GM18526 (cell line): ENCODE data around the gene CFAP74.

Source experiments
- POLR2A ChIP-seq: IDR thresholded peaks from 3 replicates; pipeline ENCODE4 v1.6.1; 2011; ENCODE audit not compliant: insufficient read length; ENCODE audit errors: extremely low read depth

CFAP74 gene

DNA sequence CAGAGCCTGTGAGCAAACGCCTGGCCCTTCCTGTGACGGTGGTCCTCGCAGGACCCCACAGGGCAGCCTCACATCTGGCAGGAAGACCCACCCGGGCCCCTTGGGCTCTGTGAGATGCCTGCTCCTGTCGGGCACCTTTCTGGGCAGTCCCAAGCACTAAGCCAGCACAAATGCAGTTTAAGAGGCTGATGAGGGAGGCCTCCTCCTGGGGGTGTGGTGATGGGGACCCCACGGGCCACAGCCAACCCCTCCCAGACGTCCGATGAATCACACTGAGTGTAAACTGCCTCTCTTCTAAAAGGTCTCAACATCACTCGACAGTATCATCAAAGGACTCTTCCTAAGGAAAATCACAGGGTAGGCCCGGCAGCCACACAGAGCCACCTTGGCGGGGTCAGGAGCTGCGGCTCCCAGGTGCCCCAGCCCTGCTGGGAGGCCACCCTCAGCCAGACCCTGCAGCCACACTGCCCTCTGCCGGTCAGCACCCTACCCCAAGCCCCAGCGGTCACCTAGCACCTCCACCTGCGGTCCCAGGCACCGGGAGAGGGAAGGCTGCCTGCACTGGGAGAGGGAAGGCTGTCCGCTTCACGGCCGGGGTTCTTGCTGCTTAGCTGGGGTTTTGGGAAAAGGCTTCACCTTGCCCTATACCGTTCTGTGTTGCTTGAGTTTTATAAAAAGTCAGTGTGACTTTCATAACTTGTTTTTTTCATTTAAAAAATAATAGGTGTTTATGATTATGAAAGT, 42.8 kb upstream of the CFAP74 start:
- TF ChIP-seq POLR2A: no peak

DNA sequence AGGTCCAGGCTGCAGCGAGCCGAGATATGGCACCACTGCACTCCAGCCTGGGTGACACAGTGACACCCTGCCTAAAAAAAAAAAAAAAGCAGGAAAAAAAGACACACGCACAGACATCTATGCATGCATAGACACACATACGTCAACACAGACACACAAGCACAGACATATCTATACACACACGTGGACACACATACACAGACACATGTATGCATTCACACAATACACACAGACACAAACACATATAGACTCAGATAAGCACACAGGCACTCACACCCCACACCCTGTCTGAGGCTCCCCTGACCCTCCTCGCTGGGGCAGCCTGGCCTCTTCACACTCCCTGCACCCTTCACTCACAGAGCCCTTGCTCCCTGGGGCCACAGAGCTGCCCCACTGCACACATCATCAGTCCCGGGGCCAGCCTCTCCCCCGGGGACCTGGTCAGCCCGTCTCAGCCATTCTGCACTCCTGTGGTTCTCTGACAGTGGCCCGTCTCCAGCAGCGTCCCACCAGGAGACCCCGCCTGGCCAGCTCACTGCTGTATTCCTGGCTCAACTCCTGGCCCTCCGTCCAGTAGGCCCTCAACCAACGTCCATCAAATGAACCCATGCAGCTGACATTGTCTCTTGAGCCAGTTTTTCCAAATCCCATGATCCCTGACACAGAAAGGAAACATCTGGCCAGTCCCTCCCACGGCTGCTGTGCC, 42.0 kb upstream of the CFAP74 start:
- no peak for TF ChIP-seq POLR2A

DNA sequence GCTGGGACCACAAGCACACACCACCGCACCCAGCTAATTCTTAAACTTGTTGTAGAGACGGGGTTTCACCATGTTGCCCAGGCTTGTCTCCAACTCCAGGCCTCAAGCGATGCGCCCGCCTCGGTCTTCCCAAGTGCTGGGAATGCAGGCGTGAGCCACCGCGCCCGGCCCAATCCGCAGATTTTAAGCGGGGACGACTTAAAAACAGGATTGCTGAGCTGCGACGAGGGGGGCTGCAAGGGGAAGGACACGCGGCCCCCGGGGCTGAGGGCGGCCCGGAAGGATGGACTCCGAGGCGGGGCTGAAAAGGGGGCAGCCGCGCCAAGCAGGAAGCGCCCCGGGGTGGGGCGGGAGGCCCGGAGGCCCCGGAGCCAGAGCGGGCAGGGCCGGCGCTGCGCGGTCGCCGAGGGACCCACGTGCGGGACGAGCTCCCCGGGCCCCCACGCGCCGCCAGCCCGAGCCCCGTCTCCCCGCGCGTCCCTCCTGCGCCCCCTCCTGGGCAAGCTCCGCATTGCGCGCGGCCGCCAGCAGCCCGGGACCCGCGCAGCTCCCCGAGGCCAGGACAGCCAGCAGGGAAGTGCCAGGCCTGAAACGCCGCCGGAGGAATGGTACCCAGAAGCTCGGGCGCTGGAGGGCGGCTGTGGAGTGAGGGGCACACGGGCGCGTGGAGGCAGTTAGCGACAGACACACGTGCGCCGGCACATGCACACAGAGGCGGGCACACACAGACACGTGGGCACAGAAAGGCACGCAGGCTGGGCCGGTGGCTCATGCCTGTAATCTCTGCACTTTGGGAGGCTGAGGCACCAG, 41.1 kb upstream of the CFAP74 start:
- TF ChIP-seq POLR2A: no peak

DNA sequence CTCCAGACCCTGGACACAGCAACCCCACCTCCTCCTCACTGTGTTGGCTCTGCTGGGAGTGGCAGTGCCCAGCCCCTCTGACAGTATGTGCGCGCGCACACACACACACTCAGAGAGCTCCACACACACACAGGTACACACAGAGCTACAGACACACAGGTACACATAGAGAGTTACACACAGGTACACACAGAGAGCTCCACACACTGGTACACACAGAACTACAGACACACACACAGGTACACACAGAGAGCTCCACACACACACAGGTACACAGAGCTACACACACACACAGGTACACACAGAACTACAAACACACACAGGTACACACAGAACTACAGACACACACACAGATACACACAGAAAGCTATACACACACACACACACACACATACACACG, 40.3 kb upstream of the CFAP74 start:
- TF ChIP-seq POLR2A: no peak

DNA sequence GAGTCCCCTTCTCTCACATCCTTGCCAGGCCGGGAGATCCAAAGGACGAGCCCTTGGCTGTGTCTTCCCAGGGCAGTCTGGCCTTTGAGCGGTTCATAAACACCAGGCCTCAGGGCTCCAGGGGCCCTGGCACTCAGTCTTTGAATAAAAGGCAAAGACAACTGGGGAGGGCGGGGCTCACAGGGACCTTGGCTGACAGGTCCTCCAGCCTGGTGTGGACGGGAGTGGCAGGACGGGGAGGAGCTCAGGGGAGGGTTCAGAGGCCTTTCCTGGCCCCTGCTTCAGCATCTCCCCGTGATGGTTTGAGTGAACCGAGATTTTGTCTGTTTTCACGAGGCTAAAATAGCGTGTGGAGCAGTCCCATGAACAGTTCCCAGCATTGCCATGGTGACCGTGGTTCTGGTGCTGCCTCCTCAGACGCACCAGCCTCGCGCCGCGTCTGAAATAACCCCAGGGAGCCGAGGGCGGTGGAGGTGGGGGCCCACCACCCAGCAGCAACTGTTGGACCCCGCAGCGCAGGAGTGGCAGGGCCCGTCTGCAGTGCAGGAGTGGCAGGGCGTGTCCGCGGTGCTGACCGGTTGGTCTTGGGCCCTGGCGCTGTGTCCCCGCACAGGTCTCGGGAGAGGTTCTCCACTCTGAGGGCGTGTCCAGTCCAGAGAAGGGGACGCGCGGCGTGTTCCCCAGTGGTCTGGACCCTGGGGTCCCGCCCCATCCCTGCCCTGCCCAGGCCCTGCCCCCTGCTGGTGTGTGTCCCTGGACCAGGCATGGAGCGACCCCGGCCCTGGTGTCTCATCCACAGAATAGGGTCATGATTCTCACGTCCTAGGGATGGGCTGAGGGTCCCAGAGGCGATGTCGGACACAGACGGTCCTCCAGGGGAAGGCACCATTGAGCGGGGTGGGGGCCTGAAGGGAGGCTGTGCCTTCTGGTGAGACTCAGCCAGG, 39.5 kb upstream of the CFAP74 start:
- TF ChIP-seq POLR2A: no peak

DNA sequence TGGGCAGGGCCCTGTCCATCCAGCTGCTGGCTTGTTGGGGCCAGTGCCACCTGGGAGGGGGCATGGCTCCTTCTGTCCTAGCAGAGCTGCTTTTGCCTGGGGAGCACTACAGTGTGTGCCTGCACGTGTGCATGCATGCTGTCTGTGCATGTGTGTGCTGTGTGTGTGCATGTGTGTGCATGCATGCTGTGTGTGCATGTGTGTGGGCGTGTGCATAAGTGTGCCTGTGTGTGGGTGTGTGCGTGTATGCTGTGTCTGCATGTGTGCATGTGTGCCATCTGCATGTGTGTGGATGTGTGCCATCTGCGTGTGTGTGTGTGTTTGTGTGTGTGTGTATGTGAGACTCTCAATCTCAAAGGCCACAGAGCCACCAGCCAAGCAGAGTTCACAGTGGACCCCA, 38.3 kb upstream of the CFAP74 start:
- no peak for TF ChIP-seq POLR2A

DNA sequence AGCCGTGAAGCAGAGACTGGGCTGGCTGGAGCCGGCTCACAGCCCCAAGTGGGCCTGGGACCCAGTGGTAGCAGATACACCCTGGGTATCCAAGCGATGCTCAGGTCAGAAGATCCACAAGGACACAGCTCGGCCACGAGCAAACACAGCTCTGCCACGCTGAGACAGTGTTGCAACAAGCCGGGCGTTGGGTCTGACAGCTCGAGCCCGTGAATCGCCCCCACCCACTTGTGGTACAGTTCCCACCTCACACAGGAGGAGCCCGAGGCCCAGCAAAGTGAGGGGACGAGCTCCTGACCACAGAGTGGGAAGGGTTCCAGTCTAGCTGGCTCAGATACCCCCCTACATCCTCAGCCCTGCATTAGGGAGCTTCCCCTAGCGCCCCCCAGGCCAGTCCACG, 37.7 kb upstream of the CFAP74 start:
- TF ChIP-seq POLR2A: no peak

DNA sequence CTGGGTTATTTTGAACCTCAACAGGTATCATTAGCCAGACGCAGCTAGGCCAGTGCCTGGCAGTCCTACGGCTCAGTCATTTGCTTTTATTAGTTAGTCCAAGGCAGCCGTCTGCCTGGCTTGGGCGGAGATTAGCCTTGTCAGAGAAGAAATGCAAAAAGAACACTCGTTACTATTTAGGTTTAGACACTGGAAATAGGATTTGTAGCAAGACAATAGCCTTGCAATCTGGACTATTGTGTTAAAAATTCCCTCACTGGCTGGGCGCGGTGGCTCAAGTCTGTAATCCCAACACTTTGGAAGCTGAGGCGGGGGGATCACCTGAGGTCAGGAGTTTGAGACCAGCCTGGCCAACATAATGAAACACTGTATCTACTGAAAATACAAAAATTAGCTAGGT, 35.7 kb upstream of the CFAP74 start:
- no peak for TF ChIP-seq POLR2A

DNA sequence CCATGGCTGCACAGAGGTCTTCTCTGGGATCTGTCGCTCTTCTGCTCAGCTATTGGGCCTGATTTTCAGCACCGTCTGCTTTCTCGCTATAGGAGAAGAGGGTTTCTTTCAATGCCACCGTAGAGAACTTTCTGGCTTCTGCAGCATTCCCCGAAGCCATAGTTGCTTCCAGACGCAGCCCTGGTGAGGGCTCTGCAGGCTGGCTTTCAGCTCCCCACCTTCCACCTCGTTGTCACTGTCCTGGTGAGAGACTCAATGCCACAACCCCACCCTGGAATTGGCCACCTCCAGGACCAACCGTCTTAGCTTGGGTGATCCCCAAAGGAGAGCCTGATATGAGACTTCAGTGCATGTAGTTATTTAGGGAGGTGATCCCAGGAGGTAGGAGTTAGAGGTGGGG, 34.6 kb upstream of the CFAP74 start:
- TF ChIP-seq POLR2A: no peak

DNA sequence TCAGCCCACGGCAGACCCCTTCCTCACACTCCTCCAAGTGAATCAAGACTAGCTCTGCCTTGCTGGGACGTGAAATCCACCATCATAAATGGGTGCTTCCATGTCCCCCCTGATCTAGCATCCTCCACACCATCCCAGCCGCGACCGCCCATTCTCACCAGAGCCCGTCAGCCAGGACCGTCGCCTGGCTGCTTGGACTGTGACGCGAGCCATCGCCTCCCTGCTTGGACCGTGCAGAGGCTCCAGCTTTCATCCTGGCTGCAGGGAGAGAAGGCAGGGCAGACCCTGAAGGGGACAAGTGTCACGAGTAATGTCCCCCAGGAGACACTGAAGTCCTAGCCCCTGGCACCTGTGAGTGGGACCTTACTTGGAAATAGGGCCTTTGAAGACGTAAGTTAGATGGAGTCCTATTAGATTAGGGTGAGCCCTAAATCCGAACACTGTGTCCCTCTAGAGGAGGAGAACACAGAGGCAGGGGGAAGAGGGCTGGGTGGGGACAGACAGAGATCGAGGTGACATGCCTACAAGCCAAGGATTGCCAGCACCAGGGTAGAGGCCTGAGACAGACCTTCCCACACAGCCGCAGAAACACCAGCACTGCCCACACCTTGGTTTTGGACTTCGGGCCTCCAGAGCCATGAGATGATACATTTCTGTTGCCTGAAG, 33.9 kb upstream of the CFAP74 start:
- no peak for TF ChIP-seq POLR2A

DNA sequence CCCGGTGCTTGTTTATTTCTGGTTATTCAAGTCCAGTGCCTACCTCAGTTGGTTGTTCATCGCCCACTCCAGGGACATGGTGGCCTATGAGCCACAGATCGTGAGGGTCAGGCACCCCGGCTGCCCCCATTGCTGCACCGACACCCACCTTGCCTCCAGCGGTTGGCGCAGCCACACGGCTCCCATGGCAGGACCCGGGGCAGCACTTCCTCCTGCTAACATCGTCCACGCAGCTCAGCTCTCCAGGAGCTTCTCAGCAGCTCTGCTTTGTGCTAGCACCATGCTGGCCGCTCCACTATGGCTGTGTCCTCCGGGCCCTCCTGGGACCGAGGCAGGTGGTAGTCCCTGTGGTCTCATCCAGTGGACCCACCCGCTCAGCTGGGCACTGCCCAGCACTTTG, 32.7 kb upstream of the CFAP74 start:
- no peak for TF ChIP-seq POLR2A

DNA sequence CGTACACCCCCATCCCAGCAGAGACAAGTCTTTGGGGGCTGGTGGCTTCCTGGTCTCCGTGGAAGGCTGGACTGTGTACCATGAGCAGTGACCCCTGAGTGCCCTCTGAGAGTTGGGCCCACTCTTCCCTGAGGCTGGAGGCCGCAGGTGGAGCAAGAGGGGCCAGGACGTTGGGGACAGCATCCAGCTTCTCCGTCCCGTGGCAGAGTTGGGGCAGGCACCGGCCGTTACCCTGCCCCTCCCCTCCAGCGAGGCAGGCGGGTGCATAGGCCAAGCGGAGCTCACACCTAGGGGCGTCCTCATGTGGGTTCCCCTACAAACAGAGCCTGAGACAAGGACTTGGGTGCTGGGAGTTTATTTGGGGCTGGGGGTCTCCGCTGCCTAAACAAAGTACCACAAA, 29.6 kb upstream of the CFAP74 start:
- TF ChIP-seq POLR2A: no peak

DNA sequence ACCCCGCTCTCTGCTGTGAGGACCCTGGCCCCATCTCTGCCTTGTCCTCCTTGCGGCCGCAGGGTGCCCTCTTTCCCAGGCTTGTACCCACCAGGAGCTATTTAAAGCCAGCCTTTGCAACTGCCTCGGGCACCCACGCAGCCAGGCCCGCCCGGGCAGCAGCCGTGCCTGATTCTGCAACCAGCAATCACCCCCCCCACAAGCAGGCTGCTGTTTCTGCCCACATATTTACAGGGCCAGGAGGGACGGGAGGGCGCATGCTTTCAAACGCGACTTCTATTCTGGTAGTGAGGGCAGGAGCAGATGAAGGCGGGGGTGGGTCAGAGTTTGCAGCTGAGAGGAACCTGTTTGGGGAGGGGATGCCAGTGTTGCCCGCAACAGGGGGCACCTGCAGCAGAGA, 29.2 kb upstream of the CFAP74 start:
- no peak for TF ChIP-seq POLR2A
